Measurements from ENCODE around the gene COX5B. TPM values are rescaled to one million over a fixed set of nuclear protein-coding genes. Genes with fewer than 3 reads are reported as not detected.

COX5B gene
- total and polyA plus RNA-seq, 9 of the 15 experiments (the other 6 are each of a cell fraction or from before 2014, with no cell fraction given) = 154 to 1,424 (median 487) TPM

GRCh38 chr2:97662895-97663625 is 17.2 kb downstream of the COX5B start (continued):
- TF ChIP-seq GATAD2A (IDR thresholded peaks at IDR 0.05) = no peak
- TF ChIP-seq ID3 (CRISPR knock-in tag; IDR thresholded peaks at IDR 0.05) = no peak
- no peak for TF ChIP-seq ID3 (tag; IDR thresholded peaks at IDR 0.05)
- no peak for TF ChIP-seq RERE (CRISPR knock-in tag; IDR thresholded peaks at IDR 0.05; ENCODE audit: borderline replicate concordance)
- TF ChIP-seq ZNF146 (CRISPR knock-in tag; IDR thresholded peaks at IDR 0.05; ENCODE audit: unreplicated experiment) = no peak
- TF ChIP-seq KDM5B (IDR thresholded peaks at IDR 0.05; ENCODE audit: insufficient replicate concordance, low read depth, low read length) = peak; percentile 19
- no peak for TF ChIP-seq CBX8 (IDR thresholded peaks at IDR 0.05; ENCODE audit: borderline replicate concordance, extremely low read depth, low read depth, low read length, poor library complexity, severe bottlenecking)
- no peak for TF ChIP-seq MXD1 (CRISPR knock-in tag; IDR thresholded peaks at IDR 0.05; ENCODE audit: borderline replicate concordance, poor library complexity, severe bottlenecking)
- no peak for TF ChIP-seq ETS2 (tag; IDR thresholded peaks at IDR 0.05; ENCODE audit: borderline replicate concordance, poor library complexity, severe bottlenecking)
- TF ChIP-seq ZNF445 (CRISPR knock-in tag; IDR thresholded peaks at IDR 0.05; ENCODE audit: low read depth) = no peak
- TF ChIP-seq TSHZ1 (CRISPR knock-in tag; IDR thresholded peaks at IDR 0.05) = no peak
- no peak for TF ChIP-seq FOXO4 (CRISPR knock-in tag; IDR thresholded peaks at IDR 0.05)

All from K562 (cell line).